Measurements from ENCODE around the gene LYPLAL1. TPM values are rescaled to one million over a fixed set of nuclear protein-coding genes. Genes with fewer than 3 reads are reported as not detected.

The LYPLAL1 gene
- total RNA-seq, 4 donors from 2014 or later: 13.0 to 29.1 (median 17.7) TPM

DNA sequence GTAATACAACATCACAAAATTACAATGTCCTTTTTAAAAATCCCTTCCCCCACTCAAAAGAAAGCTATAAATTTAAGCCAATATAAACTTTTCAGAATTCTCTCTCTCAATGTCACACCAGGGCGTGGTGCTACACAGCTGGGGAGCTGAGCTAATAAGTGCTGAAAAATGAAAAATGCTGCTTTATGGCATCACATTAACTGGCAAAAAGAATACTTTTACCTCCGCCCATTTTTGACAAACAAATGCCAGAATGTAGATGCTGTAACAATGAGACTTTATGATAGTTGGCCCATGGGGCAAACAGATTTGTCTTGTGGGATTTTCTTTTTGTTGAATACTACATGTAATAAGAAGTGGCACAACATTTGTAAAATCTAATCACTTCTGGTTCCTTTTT lies 12.7 kb upstream of the LYPLAL1 start:
- WGBS, 2 donors: 62 to 64% methylated on average over 2 of the region's 2 CpGs
- Histone ChIP-seq H3K36me3 (no peaks in the 10 kb centered on the region), H3K27me3 (no peaks in the 10 kb centered on the region), H3K27ac (no peak overlapping the region), H3K4me1 (no peaks in the 10 kb centered on the region), H3K9me3 (no peaks in the 10 kb centered on the region), H3K4me3 (no peak overlapping the region)
- no peak for TF ChIP-seq POLR2A (IDR thresholded peaks at IDR 0.05)
- TF ChIP-seq, protein P1, sequence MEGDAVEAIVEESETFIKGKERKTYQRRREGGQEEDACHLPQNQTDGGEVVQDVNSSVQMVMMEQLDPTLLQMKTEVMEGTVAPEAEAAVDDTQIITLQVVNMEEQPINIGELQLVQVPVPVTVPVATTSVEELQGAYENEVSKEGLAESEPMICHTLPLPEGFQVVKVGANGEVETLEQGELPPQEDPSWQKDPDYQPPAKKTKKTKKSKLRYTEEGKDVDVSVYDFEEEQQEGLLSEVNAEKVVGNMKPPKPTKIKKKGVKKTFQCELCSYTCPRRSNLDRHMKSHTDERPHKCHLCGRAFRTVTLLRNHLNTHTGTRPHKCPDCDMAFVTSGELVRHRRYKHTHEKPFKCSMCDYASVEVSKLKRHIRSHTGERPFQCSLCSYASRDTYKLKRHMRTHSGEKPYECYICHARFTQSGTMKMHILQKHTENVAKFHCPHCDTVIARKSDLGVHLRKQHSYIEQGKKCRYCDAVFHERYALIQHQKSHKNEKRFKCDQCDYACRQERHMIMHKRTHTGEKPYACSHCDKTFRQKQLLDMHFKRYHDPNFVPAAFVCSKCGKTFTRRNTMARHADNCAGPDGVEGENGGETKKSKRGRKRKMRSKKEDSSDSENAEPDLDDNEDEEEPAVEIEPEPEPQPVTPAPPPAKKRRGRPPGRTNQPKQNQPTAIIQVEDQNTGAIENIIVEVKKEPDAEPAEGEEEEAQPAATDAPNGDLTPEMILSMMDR (IDR thresholded peaks at IDR 0.05): no peak
- DNase-seq: no peak
- intact Hi-C loops (cut with DNase I): no loop called here

DNA sequence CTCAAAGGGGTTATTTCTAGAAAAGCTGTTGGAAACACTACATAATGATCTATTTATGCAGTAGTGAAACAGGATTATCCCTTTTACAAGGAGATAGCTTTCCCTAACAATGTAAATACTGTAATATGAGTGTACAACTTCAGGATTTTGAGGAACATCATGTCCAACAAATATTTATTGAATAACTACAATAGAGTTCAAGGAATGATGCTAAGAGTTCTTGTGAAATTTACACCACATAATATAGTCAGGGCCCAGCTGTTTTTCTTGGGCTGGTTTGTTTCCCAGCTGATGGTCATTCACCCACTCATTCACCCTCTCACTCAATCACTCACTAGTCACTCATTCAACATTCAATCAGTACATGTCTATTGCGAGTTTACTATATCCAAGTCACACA lies 12.3 kb upstream of the LYPLAL1 start:
- WGBS, 2 donors: 86 to 100% methylated on average over 1 of the region's 1 CpG
- intact Hi-C loops (cut with DNase I): no loop called here

GRCh38 chr1:219163401-219163954 lies 10.2 kb upstream of the LYPLAL1 start:
- no peak for DNase-seq
- intact Hi-C loops (cut with DNase I): no loop called here
- H3K36me3 ChIP-seq: no peaks in the 10 kb centered on the region
- 81 to 86% methylated on average over 4 of the region's 4 CpGs for WGBS, 2 donors
- no peak for TF ChIP-seq POLR2A (IDR thresholded peaks at IDR 0.05)
- TF ChIP-seq, protein P1 (IDR thresholded peaks at IDR 0.05): no peak
- H3K4me3 ChIP-seq: no peak overlapping the region
- no peaks in the 10 kb centered on the region for H3K9me3 ChIP-seq
- H3K4me1 ChIP-seq: no peaks in the 10 kb centered on the region
- no peak overlapping the region for H3K27ac ChIP-seq
- no peaks in the 10 kb centered on the region for H3K27me3 ChIP-seq

More for the DNA sequence above, 12.3 kb upstream of the LYPLAL1 start:
- H3K36me3 ChIP-seq: no peaks in the 10 kb centered on the region
- no peaks in the 10 kb centered on the region for H3K4me1 ChIP-seq
- H3K4me3 ChIP-seq: no peak overlapping the region
- no peak for TF ChIP-seq POLR2A (IDR thresholded peaks at IDR 0.05)
- TF ChIP-seq, protein P1 (IDR thresholded peaks at IDR 0.05): no peak
- no peaks in the 10 kb centered on the region for H3K9me3 ChIP-seq
- H3K27ac ChIP-seq: no peak overlapping the region
- DNase-seq: no peak
- H3K27me3 ChIP-seq: no peaks in the 10 kb centered on the region

- peaks cover under 1 to 55% (median 6%) of the 10 kb centered on the region in 3 donors for H3K4me1 ChIP-seq
- H3K9me3 ChIP-seq: no peaks in the 10 kb centered on the region
- H3K4me3 ChIP-seq: no peak overlapping the region
- no peaks in the 10 kb centered on the region for H3K36me3 ChIP-seq
- H3K27me3 ChIP-seq: no peaks in the 10 kb centered on the region
- DNase-seq: no peak
- no peak for TF ChIP-seq POLR2A (IDR thresholded peaks at IDR 0.05)
- TF ChIP-seq, protein P1 (IDR thresholded peaks at IDR 0.05): no peak
- WGBS, 2 donors: 37 to 56% methylated on average over 1 of the region's 1 CpG
- H3K27ac ChIP-seq: peak overlapping the region in 2 of 4 donors; percentile 26 to 57
- intact Hi-C loops (cut with DNase I): no loop called here
Observed at GRCh38 chr1:219171192-219171935, 2.3 kb upstream of the LYPLAL1 start.

DNA sequence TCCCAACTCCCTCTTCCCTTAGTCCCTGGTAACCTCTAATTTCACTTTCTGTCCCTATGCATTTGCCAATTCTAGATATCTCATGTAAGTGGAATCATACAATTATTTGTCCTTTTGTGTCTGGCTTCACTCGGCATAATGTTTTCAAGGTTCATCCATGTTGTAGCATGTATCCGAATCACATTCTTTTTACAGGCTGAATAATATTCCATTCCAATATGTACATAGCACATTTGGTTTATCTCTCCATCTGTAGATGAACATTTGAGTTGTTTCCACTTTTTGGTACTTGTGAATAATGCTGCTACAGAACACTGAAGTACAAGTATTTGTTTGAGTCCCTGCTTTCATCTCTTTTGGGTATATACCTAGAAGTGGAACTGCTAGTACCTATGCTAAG lies 857 bp upstream of the LYPLAL1 start:
- Histone ChIP-seq H3K4me1 (peaks cover 4 to 70% (median 12%) of the 10 kb centered on the region in 3 donors), H3K36me3 (no peaks in the 10 kb centered on the region), H3K27me3 (no peaks in the 10 kb centered on the region), H3K27ac (peak overlapping the region in 2 of 4 donors; percentile 91 to 97), H3K4me3 (peak overlapping the region in 1 of 4 donors; percentile 86), H3K9me3 (no peaks in the 10 kb centered on the region)
- DNase-seq: no peak
- 96 to 98% methylated on average over 2 of the region's 2 CpGs for WGBS, 2 donors
- intact Hi-C loops (cut with DNase I): no loop called here
- no peak for TF ChIP-seq POLR2A (IDR thresholded peaks at IDR 0.05)
- TF ChIP-seq, protein P1 (IDR thresholded peaks at IDR 0.05): no peak
